Measurements from ENCODE around the gene PRSS56.

DNA sequence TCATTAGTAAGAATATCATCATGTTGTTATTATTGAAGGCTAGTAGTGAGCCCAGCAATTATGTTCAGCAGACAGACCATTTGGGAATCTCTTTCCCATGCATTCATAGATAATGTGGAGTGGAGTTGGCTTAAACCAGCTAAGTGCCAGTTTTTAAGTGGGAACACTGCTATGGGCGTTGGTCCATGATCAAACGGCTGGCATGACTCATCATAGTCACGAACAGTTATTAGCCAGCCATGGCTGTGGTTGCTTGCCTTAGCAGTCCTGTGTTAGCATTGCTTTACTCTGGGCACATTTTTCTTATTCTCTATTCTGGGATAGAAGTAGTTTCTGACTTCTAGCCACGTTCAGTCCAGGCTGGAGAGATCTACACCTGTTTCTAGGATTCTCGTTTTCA is 48.0 kb downstream of the PRSS56 start:
- TF ChIP-seq RAD21 (IDR thresholded peaks at IDR 0.05; ENCODE audit: low read depth) (no peak), TCF12 (IDR thresholded peaks at IDR 0.05; ENCODE audit: low read depth) (no peak), TAF1 (IDR thresholded peaks at IDR 0.05; ENCODE audit: low read depth) (no peak), FOXM1 (IDR thresholded peaks at IDR 0.05; ENCODE audit: borderline replicate concordance, low read depth) (no peak), ZBTB7A (IDR thresholded peaks at IDR 0.05; ENCODE audit: low read depth) (no peak), TEAD4 (IDR thresholded peaks at IDR 0.05) (no peak), EGR1 (IDR thresholded peaks at IDR 0.05) (no peak), EP300 (IDR thresholded peaks at IDR 0.05; ENCODE audit: borderline replicate concordance) (no peak), CEBPB (IDR thresholded peaks at IDR 0.05) (no peak)
- TF ChIP-seq, protein P1, sequence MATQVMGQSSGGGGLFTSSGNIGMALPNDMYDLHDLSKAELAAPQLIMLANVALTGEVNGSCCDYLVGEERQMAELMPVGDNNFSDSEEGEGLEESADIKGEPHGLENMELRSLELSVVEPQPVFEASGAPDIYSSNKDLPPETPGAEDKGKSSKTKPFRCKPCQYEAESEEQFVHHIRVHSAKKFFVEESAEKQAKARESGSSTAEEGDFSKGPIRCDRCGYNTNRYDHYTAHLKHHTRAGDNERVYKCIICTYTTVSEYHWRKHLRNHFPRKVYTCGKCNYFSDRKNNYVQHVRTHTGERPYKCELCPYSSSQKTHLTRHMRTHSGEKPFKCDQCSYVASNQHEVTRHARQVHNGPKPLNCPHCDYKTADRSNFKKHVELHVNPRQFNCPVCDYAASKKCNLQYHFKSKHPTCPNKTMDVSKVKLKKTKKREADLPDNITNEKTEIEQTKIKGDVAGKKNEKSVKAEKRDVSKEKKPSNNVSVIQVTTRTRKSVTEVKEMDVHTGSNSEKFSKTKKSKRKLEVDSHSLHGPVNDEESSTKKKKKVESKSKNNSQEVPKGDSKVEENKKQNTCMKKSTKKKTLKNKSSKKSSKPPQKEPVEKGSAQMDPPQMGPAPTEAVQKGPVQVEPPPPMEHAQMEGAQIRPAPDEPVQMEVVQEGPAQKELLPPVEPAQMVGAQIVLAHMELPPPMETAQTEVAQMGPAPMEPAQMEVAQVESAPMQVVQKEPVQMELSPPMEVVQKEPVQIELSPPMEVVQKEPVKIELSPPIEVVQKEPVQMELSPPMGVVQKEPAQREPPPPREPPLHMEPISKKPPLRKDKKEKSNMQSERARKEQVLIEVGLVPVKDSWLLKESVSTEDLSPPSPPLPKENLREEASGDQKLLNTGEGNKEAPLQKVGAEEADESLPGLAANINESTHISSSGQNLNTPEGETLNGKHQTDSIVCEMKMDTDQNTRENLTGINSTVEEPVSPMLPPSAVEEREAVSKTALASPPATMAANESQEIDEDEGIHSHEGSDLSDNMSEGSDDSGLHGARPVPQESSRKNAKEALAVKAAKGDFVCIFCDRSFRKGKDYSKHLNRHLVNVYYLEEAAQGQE (IDR thresholded peaks at IDR 0.05; ENCODE audit: low read depth): no peak
- TF ChIP-seq, protein P2, sequence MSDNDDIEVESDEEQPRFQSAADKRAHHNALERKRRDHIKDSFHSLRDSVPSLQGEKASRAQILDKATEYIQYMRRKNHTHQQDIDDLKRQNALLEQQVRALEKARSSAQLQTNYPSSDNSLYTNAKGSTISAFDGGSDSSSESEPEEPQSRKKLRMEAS (IDR thresholded peaks at IDR 0.05): no peak
